GM23338 (cell line): ENCODE results near the gene ROPN1L. TPM values are rescaled to one million over a fixed set of nuclear protein-coding genes. Genes with fewer than 3 reads are reported as not detected.

Experiments used
- ATAC-seq: fragments of 200-7000 bp; cut with Tn5 transposase; 3 replicates; pipeline ENCODE4 v1.9.1; 2020
- DNase-seq: peaks from one replicate; pipeline ENCODE4 v3.0.0-alpha.2; 2015; ENCODE audit warnings: low spot score
- H2AFZ ChIP-seq: fragments of 200-600 bp; sonication (generic); 2 replicates; pipeline ENCODE4 v1.8.0; 2016; ENCODE audit warnings: antibody characterized with exemption, mild to moderate bottlenecking, moderate library complexity
- H3F3A ChIP-seq: fragments of 200-600 bp; sonication (generic); replicated peaks from 2 replicates; pipeline ENCODE4 v1.8.0; 2017; ENCODE audit warnings: antibody characterized with exemption, mixed run types, low read depth
- H3K27ac ChIP-seq: fragments of 200-600 bp; sonication (generic); 2 replicates; pipeline ENCODE4 v1.6.1; 2016; ENCODE audit warnings: low read depth
- H3K27me3 ChIP-seq: fragments of 200-600 bp; sonication (generic); 2 replicates; pipeline ENCODE4 v1.8.0; 2016; ENCODE audit warnings: mild to moderate bottlenecking, mixed run types, moderate library complexity; ENCODE audit not compliant: insufficient read depth
- H3K36me3 ChIP-seq: fragments of 200-600 bp; sonication (generic); 2 replicates; pipeline ENCODE4 v1.8.0; 2016; ENCODE audit warnings: mild to moderate bottlenecking; ENCODE audit not compliant: insufficient read depth
- H3K4me1 ChIP-seq: fragments of 200-600 bp; sonication (generic); 2 replicates; pipeline ENCODE4 v1.8.0; 2016; ENCODE audit warnings: mild to moderate bottlenecking, moderate library complexity; ENCODE audit not compliant: insufficient read depth
- H3K4me2 ChIP-seq: fragments of 200-600 bp; sonication (generic); 2 replicates; pipeline ENCODE4 v1.7.1; 2017; ENCODE audit warnings: mixed run types
- H3K4me3 ChIP-seq: fragments of 200-600 bp; sonication (generic); 2 replicates; pipeline ENCODE4 v1.6.1; 2016; ENCODE audit warnings: mixed run types
- H3K79me2 ChIP-seq: fragments of 200-600 bp; sonication (generic); replicated peaks from 2 replicates; pipeline ENCODE4 v1.8.0; 2017; ENCODE audit warnings: mild to moderate bottlenecking; ENCODE audit not compliant: insufficient read depth
- H3K9me2 ChIP-seq: fragments of 200-600 bp; sonication (generic); 2 replicates; pipeline ENCODE4 v1.8.0; 2017; ENCODE audit not compliant: insufficient read depth
- H4K20me1 ChIP-seq: fragments of 200-600 bp; sonication (generic); replicated peaks from 2 replicates; pipeline ENCODE4 v1.8.0; 2017; ENCODE audit warnings: mild to moderate bottlenecking; ENCODE audit not compliant: insufficient read depth
- H3K27ac Mint-ChIP-seq: 2 replicates; pipeline ENCODE4 v1.8.0; 2020; ENCODE audit warnings: inconsistent platforms, mild to moderate bottlenecking, moderate library complexity, mixed read lengths
- H3K27me3 Mint-ChIP-seq: 3 replicates; pipeline ENCODE4 v1.8.0; 2022; ENCODE audit warnings: low read depth, mild to moderate bottlenecking, moderate library complexity, mixed read lengths, inconsistent platforms; ENCODE audit not compliant: insufficient read depth, poor library complexity
- H3K36me3 Mint-ChIP-seq: 3 replicates; pipeline ENCODE4 v1.8.0; 2021; ENCODE audit warnings: low read depth, mild to moderate bottlenecking, inconsistent platforms, moderate library complexity, mixed read lengths
- H3K4me1 Mint-ChIP-seq: 3 replicates; pipeline ENCODE4 v1.8.0; 2020; ENCODE audit warnings: mild to moderate bottlenecking, inconsistent platforms, mixed read lengths
- H3K4me3 Mint-ChIP-seq: 3 replicates; pipeline ENCODE4 v1.8.0; 2021; ENCODE audit warnings: moderate library complexity, mild to moderate bottlenecking, inconsistent platforms, mixed read lengths
- H3K9me3 Mint-ChIP-seq: 3 replicates; pipeline ENCODE4 v1.8.0; 2020; ENCODE audit warnings: moderate library complexity, mild to moderate bottlenecking, inconsistent platforms, mixed read lengths
- CREB1 ChIP-seq: fragments of 250-450 bp; sonication (Bioruptor Pico); IDR thresholded peaks from 2 replicates; pipeline ENCODE4 v1.5.0; 2020; ENCODE audit warnings: low read depth, mild to moderate bottlenecking, moderate library complexity
- CTCF ChIP-seq, 2 experiments: fragments of 200-600 bp in 1 of 2; sonication (generic) in 1 of 2; conservative IDR thresholded peaks; 2 replicates each; pipeline versions ENCODE4 v1.5.1 to v1.6.1; 2016 to 2017; ENCODE audit warnings: antibody characterized with exemption in 2 of 2, low read depth in 2 of 2, mild to moderate bottlenecking in 2 of 2, moderate library complexity in 1 of 2
- ETS1 ChIP-seq: IDR thresholded peaks from 2 replicates; pipeline ENCODE4 v1.6.1; 2016; ENCODE audit warnings: antibody characterized with exemption
- EZH2phosphoT487 ChIP-seq: fragments of 200-600 bp; sonication (generic); IDR thresholded peaks from one replicate; pipeline ENCODE4 v1.8.1; 2018; ENCODE audit warnings: antibody characterized with exemption; ENCODE audit not compliant: unreplicated experiment
- NANOG ChIP-seq: IDR thresholded peaks from 2 replicates; pipeline ENCODE4 v1.6.1; 2016; ENCODE audit warnings: antibody characterized with exemption, borderline replicate concordance
- POLR2AphosphoS5 ChIP-seq: IDR thresholded peaks from 2 replicates; pipeline ENCODE4 v1.6.1; 2016; ENCODE audit warnings: antibody characterized with exemption, low read depth
- REST ChIP-seq: IDR thresholded peaks from one replicate; pipeline ENCODE4 v1.6.1; 2018; ENCODE audit warnings: antibody characterized with exemption; ENCODE audit not compliant: unreplicated experiment
- STAT1 ChIP-seq: IDR thresholded peaks from one replicate; pipeline ENCODE4 v1.6.1; 2016; ENCODE audit warnings: antibody characterized with exemption; ENCODE audit not compliant: unreplicated experiment
- ZNF114 ChIP-seq: fragments of 250-450 bp; sonication (Bioruptor Pico); IDR thresholded peaks from 2 replicates; pipeline ENCODE4 v1.5.0; 2020; ENCODE audit warnings: mild to moderate bottlenecking, moderate library complexity
- ZNF331 ChIP-seq: fragments of 250-450 bp; sonication (Bioruptor Pico); IDR thresholded peaks from 2 replicates; pipeline ENCODE4 v1.5.0; 2020; ENCODE audit warnings: low read depth, mild to moderate bottlenecking, moderate library complexity
- polyA plus RNA-seq: library from polyadenylated mRNA; unstranded; fragments of >200 nt; fragmentation: Nextera tagmentation; extraction: Ambion mirVana; gene quantifications from 2 replicates; pipeline ENCODE4 v1.2.1, GENCODE V29; 2016
- total RNA-seq: library from RNA; depleted of rRNA; stranded (reverse); fragments of >200 nt; shearing (Covaris generic); gene quantifications from 2 replicates; pipeline ENCODE4 v1.2.3, GENCODE V29; 2014

Gene ROPN1L
- total and polyA plus RNA-seq, 2 experiments from 2014 or later, result 0.57 TPM; not detected in 1

- TF ChIP-seq REST, result no peak
- TF ChIP-seq EZH2phosphoT487, result no peak
- no peak for TF ChIP-seq STAT1
- no peak for TF ChIP-seq ETS1
- TF ChIP-seq CTCF (conservative IDR thresholded peaks at IDR 0.05; ENCODE audit: low read depth in 2 of 2), result no peak
- TF ChIP-seq CREB1 (CRISPR knock-in tag), result no peak
- no peak for TF ChIP-seq ZNF331 (CRISPR knock-in tag)
- no peak for TF ChIP-seq POLR2AphosphoS5
- TF ChIP-seq ZNF114 (CRISPR knock-in tag), result no peak
- TF ChIP-seq NANOG, result no peak
These were observed 58.1 kb downstream of the ROPN1L start (continued) for GRCh38 chr5:10499776-10500175.

GRCh38 chr5:10500669-10501068, 59.0 kb downstream of the ROPN1L start:
- Histone ChIP-seq H3K27ac (no peak overlapping the region), H3K4me1 (no peaks in the 10 kb centered on the region), H3K4me3 (no peak overlapping the region), H3F3A (no peaks in the 10 kb centered on the region), H3K79me2 (no peaks in the 10 kb centered on the region), H4K20me1 (no peaks in the 10 kb centered on the region), H2AFZ (no peak overlapping the region), H3K27me3 (no peaks in the 10 kb centered on the region), H3K4me2 (no peak overlapping the region), H3K9me2 (no peaks in the 10 kb centered on the region), H3K36me3 (no peaks in the 10 kb centered on the region)
- H3K27me3 Mint-ChIP-seq, result peaks cover 2% of the 10 kb centered on the region
- DNase-seq (no peak), ATAC-seq (no peak)
- H3K27ac Mint-ChIP-seq, result no peak overlapping the region
- H3K4me3 Mint-ChIP-seq, result no peak overlapping the region
- H3K36me3 Mint-ChIP-seq, result 0 out of 3 replicates have a peak, but pooled peaks cover 4% of the 10 kb centered on the region
- H3K9me3 Mint-ChIP-seq, result peaks cover 6% of the 10 kb centered on the region; the same call in 2 of the 3 replicates
- H3K4me1 Mint-ChIP-seq, result peaks cover 15% of the 10 kb centered on the region
- TF ChIP-seq ZNF331 (CRISPR knock-in tag) (no peak), EZH2phosphoT487 (no peak), ZNF114 (CRISPR knock-in tag) (no peak), REST (no peak), POLR2AphosphoS5 (no peak)
